HEK293T (cell line): ENCODE measurements around the gene MRPL2.

ENCODE experiments used
- CTCF ChIA-PET: fragments of 350-600 bp; formaldehyde crosslinking; extraction: SDS; loops from one replicate; lab custom pipeline; 2021; ENCODE audit warnings: antibody characterized with exemption, inconsistent platforms; lab: Yijun Ruan, JAX
- POLR2A ChIA-PET: fragments of 350-600 bp; formaldehyde crosslinking; extraction: SDS; loops from one replicate; lab custom pipeline; 2020; ENCODE audit warnings: antibody characterized with exemption, inconsistent platforms; lab: Yijun Ruan, JAX
- DNase-seq: peaks from one replicate; pipeline ENCODE4 v3.0.0; 2012; ENCODE audit warnings: mixed read lengths; ENCODE audit errors: extremely low spot score
- ARNT ChIP-seq: fragments of 450-650 bp; IDR thresholded peaks from 2 replicates; pipeline ENCODE4 v1.6.1; 2017; ENCODE audit warnings: mild to moderate bottlenecking
- BHLHE40 ChIP-seq: fragments of 450-650 bp; IDR thresholded peaks from 2 replicates; pipeline ENCODE4 v1.6.1; 2016; ENCODE audit warnings: mild to moderate bottlenecking, moderate library complexity, borderline replicate concordance
- CTBP1 ChIP-seq: fragments of 450-650 bp; IDR thresholded peaks from 2 replicates; pipeline ENCODE4 v1.6.1; 2016; ENCODE audit warnings: borderline replicate concordance
- ELF4 ChIP-seq: fragments of 450-650 bp; IDR thresholded peaks from 2 replicates; pipeline ENCODE4 v1.6.1; 2017; ENCODE audit warnings: antibody characterized with exemption
- FOXA1 ChIP-seq: fragments of 450-650 bp; IDR thresholded peaks from 2 replicates; pipeline ENCODE4 v1.6.1; 2016; ENCODE audit warnings: mild to moderate bottlenecking
- FOXK2 ChIP-seq: fragments of 450-650 bp; IDR thresholded peaks from 2 replicates; pipeline ENCODE4 v1.6.1; 2016; ENCODE audit warnings: mild to moderate bottlenecking
- FOXM1 ChIP-seq: fragments of 450-650 bp; IDR thresholded peaks from 2 replicates; pipeline ENCODE4 v1.6.1; 2017; ENCODE audit warnings: mild to moderate bottlenecking, borderline replicate concordance
- HDGF ChIP-seq: fragments of 450-650 bp; IDR thresholded peaks from 2 replicates; pipeline ENCODE4 v1.6.1; 2017; ENCODE audit warnings: antibody characterized with exemption, borderline replicate concordance
- L3MBTL2 ChIP-seq: fragments of 450-650 bp; conservative IDR thresholded peaks from 2 replicates; pipeline ENCODE4 v1.6.1; 2016; ENCODE audit warnings: mild to moderate bottlenecking
- LEF1 ChIP-seq: fragments of 450-650 bp; IDR thresholded peaks from 2 replicates; pipeline ENCODE4 v1.6.1; 2017; ENCODE audit warnings: mild to moderate bottlenecking, borderline replicate concordance
- NFRKB ChIP-seq: fragments of 450-650 bp; IDR thresholded peaks from 2 replicates; pipeline ENCODE4 v1.6.1; 2016; ENCODE audit warnings: mild to moderate bottlenecking, moderate library complexity
- PKNOX1 ChIP-seq: fragments of 450-650 bp; IDR thresholded peaks from 2 replicates; pipeline ENCODE4 v1.6.1; 2016
- SP1 ChIP-seq: fragments of 450-650 bp; IDR thresholded peaks from 2 replicates; pipeline ENCODE4 v1.6.1; 2017
- SUZ12 ChIP-seq: fragments of 450-650 bp; IDR thresholded peaks from 2 replicates; pipeline ENCODE4 v1.6.1; 2016; ENCODE audit warnings: mild to moderate bottlenecking
- TARDBP ChIP-seq: fragments of 450-650 bp; IDR thresholded peaks from 2 replicates; pipeline ENCODE4 v1.6.1; 2016
- ZNF384 ChIP-seq: fragments of 450-650 bp; IDR thresholded peaks from 2 replicates; pipeline ENCODE4 v1.6.1; 2016

MRPL2 gene

DNA sequence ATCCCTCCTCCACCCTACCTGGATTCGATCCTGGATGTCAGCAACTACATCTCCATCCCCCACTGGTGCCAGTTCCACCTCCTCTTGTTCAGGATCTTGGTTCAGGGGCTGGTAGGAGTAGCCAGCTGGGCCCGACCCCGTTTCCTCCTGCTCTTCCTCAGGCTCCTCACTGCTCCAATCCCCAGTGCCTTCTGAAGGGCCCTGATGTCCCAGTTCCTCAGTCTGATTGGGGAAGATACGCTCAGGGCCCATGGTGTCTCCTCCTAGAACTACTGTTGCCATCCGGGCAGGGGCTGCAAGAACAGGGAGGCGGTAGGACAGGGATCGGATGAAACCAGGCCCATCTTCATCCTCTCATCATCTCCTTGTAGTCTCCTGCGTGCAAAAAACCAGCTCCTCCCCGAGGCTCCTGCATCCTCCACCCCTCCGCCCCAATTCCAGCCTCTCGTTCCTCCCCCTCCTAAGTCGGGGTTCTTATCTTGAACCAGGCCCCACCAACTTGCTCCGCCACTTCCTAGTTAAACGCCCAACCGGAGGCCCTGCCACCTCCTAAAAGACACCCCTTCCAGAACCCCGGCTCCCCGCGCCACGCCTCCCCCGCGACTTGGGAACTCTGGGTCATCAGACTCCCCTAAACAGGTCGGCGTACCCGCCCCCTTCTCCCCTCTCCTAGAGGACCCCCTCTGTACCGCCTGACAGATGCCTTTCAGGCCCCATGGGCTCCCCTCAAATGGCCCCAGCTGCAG lies 46.0 kb downstream of the MRPL2 start:
- TF ChIP-seq NFRKB (no peak), TARDBP (no peak), ZNF384 (no peak), PKNOX1 (no peak), LEF1 (no peak), ARNT (no peak), HDGF (no peak), FOXA1 (no peak), SP1 (no peak), ELF4 (no peak), SUZ12 (no peak), CTBP1 (no peak), FOXM1 (no peak), L3MBTL2 (no peak), BHLHE40 (no peak), FOXK2 (no peak)
- ChIA-PET CTCF (interaction anchor here (0.9 to 1.0 kb wide), 2 partner anchors 130 to 131 kb away, joined by 3 to 4 read pairs; no protein-coding TSS in a partner anchor), POLR2A (interaction anchor here (0.6 to 7.4 kb wide), 21 partner anchors 8 to 157 kb away, joined by 3 to 78 read pairs (median 4); partner anchors contain the start of genes CNPY3, CUL7, KLC4 and MRPL2)
- no peak for DNase-seq

DNA sequence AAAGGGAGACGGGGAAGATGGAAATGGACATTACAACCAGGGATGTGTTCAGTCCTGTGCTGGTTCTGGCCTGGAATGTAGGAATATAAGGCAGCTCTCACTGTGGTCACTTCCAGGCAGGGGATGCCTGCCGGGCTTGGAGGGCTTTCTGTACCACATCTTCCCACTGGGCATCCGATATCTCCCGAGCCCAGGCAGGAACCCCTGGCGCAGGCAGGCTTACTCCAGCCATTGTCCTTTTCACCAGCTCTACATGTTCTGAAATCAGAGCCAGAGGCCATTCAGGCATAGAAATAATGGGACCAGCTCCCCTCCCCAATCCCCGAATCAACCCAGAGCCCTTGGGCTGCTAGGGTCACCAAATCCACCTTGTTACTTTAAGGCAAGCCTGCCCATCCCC lies 46.9 kb downstream of the MRPL2 start:
- ChIA-PET POLR2A (interaction anchor here (1.0 to 7.4 kb wide), 7 partner anchors 9 to 158 kb away, joined by 3 to 78 read pairs (median 4); partner anchors contain the start of genes CNPY3, CUL7, PEX6 and PPP2R5D), CTCF (interaction anchor here (1.0 kb wide), 1 partner anchor 131 kb away, joined by 3 read pairs; no protein-coding TSS in a partner anchor)
- TF ChIP-seq SUZ12 = no peak
- no peak for TF ChIP-seq BHLHE40
- TF ChIP-seq FOXA1 = no peak
- TF ChIP-seq NFRKB = no peak
- no peak for TF ChIP-seq ARNT
- TF ChIP-seq FOXK2 = no peak
- no peak for TF ChIP-seq SP1
- no peak for DNase-seq

GRCh38 chr6:43011207-43011606 lies 48.0 kb downstream of the MRPL2 start:
- no peak for DNase-seq
- CTCF ChIA-PET = no interaction called here
- TF ChIP-seq SUZ12 = no peak
- TF ChIP-seq CTBP1 = no peak
- no peak for TF ChIP-seq LEF1
- POLR2A ChIA-PET = interaction anchor here (0.8 to 7.4 kb wide), 5 partner anchors 10 to 41 kb away, joined by 3 to 78 read pairs (median 6); partner anchors contain the start of genes PEX6, PPP2R5D and RRP36

GRCh38 chr6:43009124-43009523 lies 50.1 kb downstream of the MRPL2 start:
- CTCF ChIA-PET = interaction anchor here (0.9 kb wide), 1 partner anchor 135 kb away, joined by 3 read pairs; no protein-coding TSS in a partner anchor
- TF ChIP-seq BHLHE40 = no peak
- TF ChIP-seq LEF1 = no peak
- no peak for TF ChIP-seq FOXK2
- no peak for TF ChIP-seq SP1
- no peak for TF ChIP-seq ELF4
- no peak for TF ChIP-seq FOXA1
- TF ChIP-seq SUZ12 = no peak
- no peak for TF ChIP-seq ZNF384
- no peak for TF ChIP-seq PKNOX1
- no peak for TF ChIP-seq HDGF
- no peak for TF ChIP-seq CTBP1
- POLR2A ChIA-PET = interaction anchor here (2.4 to 7.4 kb wide), 3 partner anchors 12 to 30 kb away, joined by 6 to 78 read pairs (median 13); partner anchors contain the start of genes PEX6, PPP2R5D and RRP36
- peak; percentile 46 for DNase-seq

DNA sequence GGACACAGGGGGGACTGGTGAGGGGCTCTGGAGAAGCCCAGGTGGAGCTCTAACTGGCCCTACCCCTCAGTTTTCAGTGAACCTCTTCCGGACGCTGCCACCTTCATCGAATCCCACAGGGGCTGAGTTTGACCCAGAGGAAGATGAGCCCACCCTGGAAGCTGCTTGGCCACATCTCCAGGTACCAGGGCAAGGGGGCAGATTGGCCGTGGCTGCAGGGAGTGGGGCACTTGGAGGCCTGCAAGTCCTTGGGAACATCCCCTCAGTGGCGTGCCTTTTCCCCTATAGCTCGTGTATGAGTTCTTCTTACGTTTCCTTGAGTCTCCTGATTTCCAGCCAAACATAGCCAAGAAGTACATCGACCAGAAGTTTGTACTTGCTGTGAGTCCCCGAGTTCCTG lies 52.1 kb downstream of the MRPL2 start:
- DNase-seq = no peak
- CTCF ChIA-PET = no interaction called here
- POLR2A ChIA-PET = interaction anchor here (0.5 to 3.4 kb wide), 2 partner anchors 23 to 440 kb away, joined by 3 to 12 read pairs; partner anchors contain the start of gene PPP2R5D
- TF ChIP-seq FOXM1 (no peak), CTBP1 (no peak), ELF4 (no peak), HDGF (no peak), FOXK2 (no peak), SUZ12 (no peak), LEF1 (no peak), L3MBTL2 (no peak), FOXA1 (no peak), PKNOX1 (no peak), BHLHE40 (no peak)

DNA sequence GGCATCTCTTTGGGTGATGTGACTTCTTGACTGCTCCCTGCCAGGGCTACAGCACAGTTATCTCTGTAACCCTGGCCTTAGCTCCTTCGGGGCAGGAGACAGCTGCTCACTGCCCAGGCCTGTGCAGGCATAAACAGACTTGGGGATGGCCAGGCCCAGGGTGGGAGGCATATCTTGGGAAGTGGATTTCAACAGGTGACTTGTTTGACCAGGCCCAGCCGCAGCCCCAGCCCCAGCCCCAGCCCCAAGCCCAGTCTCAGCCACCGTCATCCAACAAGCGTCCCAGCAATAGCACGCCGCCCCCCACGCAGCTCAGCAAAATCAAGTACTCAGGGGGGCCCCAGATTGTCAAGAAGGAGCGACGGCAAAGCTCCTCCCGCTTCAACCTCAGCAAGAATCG lies 53.0 kb downstream of the MRPL2 start:
- POLR2A ChIA-PET = interaction anchor here (1.6 to 3.4 kb wide), 2 partner anchors 22 to 28 kb away, joined by 4 to 12 read pairs; partner anchors contain the start of genes PEX6 and PPP2R5D
- CTCF ChIA-PET = no interaction called here

More for the DNA sequence above, 53.0 kb downstream of the MRPL2 start:
- TF ChIP-seq LEF1 = no peak
- no peak for TF ChIP-seq HDGF
- TF ChIP-seq L3MBTL2 = no peak
- DNase-seq = no peak
